ENCODE data around the gene MAIP1.

GRCh38 chr2:199929262-199929661 lies 26.1 kb upstream of the MAIP1 start:
- TF ChIP-seq CTCF (IDR thresholded peaks at IDR 0.05) (no peak), ZFX (IDR thresholded peaks at IDR 0.05; ENCODE audit: borderline replicate concordance) (no peak)
